Amygdala (tissue), 56 donors: ENCODE measurements around the gene USF3.

Experiments
- DNase-seq, 56 donors: peaks; one replicate each; lab custom pipeline; 2025; lab: John Stamatoyannopoulos, UW

Gene USF3

DNA sequence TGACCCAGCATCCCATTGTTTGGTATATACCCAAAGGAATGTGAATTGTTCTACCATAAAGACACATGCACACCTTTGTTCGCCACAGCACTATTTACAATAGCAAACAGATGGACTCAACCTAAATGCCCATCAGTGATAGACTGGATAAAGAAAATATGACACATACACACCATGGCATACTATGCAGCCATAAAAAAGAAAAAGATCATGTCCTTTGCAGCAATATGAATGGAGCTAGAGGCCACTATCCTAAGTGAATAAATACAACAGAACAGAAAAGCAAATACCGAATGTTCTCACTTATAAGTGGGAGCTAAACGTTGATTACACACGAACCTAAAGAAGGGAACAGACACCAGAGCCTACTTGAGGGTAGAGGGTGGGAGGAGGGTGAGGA lies 11.4 kb upstream of the USF3 start:
- DNase-seq: no peak

- peak in 5 of 56 donors; percentile 1 to 9 (median 2) for DNase-seq
Observed at GRCh38 chr3:113698956-113699355, 2.5 kb upstream of the USF3 start.

- DNase-seq: no peak
Observed at GRCh38 chr3:113698213-113698742, 1.8 kb upstream of the USF3 start.

DNA sequence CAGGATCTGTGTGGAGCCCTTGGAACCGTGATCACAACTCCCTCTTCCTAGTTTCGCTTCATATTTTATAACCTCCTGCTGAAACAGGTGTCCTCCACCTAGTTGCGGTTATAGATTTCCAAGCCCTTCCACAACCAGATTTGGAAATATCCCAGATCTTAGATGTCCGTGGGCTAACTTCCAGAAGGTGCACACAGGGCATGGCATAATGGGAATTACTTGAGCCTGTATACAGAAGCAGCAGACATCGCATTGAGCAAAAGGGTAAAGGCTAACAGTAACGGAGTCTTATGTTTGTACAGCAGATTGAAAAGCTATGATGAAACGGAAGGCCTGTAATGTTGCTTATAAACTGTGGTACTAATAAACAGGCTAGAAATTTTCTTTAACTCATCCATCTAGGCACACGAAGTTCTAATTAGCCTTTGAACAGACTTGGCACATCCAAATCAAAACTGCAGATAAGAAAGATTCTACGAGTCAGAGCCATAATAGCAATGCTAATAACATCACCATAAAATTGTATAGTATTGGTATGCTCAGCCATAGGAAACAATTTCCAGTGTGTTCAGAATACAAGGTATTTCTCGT lies 1.2 kb upstream of the USF3 start:
- peak in 6 of 56 donors; percentile 29 to 57 (median 42) for DNase-seq

DNA sequence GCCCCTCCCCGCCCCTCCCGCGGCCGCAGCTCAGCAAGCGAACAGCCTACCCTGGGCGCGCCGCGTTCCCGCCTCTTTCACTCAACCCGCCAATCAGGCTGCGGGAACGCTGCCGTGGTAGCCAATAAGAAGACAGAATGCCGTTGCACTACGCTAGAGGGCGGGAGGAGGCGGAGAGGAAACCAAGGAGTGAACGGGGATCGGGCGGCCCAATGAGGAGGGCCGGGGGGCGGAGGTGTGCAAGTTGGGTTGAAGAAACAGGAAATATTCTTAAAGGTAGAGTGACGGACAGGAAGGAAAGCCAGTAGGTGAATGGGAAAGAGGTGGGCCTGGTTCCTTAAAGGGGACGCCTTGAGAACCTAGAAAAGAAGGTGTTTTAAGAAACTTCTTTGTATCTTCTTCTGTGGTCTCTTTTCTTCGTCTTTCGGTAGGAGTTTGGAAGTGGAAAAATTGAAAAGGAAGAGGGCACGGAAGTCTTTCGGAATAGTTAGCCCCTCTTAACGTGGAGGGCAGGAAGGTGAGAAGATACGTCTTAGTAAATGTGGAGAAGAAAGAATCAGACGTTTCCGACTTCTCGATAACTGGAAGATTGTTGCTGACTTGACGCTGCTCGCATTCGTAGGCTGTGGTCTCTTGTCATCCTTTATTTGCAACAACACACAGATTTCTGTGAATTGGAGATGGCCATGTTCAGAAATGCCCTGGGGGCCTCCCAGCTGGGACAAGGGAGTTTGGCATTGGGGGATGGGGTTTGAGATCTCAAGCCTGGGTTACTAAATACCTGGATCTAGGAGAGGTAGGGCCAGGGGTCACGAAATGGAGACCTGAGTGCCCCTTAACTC lies 437 bp upstream of the USF3 start:
- DNase-seq: peak; percentile 89 to 100 (median 99)

GRCh38 chr3:113695431-113695785 lies 1.0 kb downstream of the USF3 start:
- no peak for DNase-seq

DNA sequence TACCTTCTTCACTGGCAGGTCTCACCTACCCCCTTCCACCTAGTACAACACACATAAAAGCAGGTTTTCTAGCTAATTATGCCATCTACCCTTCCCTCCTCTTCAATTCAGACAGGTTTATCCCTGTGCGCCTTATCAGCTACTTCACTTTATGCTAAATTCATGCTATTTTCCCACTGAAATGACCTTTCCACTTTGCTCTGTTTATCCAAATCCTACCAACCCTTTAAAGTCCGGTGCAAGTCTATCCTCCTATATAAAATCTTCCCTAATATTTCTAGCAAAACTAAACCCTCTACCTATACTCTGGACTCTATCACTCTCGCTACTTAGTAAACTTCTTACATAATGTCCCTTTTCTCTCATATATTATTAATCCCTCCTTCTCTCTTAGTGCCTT lies 6.0 kb downstream of the USF3 start:
- no peak for DNase-seq

DNA sequence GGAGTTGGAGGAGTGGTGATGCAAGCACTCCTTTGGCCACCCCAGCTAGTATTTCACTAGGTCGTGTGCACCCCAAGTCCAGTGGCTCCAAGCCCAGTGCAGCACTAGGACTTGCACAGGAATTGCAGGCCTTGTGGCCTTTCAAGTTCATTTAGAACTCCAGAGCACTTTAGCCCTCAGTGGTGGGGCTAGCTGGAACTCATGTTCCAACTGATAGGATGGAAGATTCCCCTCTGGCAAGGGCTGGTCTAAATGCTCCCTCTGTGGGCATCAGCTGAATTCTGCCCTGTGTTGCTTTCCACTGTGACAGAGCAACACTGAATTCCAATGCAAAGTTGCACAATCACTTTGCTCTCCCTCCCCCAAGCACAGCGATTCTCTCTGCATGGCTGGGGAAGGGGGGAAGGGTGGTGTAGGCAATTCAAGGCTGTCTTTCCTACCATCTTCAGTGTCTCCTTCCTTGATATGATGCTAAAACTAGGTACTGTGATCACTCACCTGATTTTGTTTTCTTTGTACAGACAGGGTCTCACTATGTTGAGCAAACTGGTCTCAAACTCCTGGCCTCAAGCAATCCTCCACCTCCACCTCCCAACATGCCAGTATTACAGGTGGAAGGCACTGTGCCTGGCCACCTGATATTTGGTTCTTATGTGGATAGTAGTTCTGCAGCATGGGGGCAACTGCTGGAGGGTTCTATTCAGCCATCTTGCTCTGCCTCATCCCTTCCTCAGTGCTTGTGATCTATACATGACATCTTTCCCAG lies 10.3 kb downstream of the USF3 start:
- no peak for DNase-seq

DNA sequence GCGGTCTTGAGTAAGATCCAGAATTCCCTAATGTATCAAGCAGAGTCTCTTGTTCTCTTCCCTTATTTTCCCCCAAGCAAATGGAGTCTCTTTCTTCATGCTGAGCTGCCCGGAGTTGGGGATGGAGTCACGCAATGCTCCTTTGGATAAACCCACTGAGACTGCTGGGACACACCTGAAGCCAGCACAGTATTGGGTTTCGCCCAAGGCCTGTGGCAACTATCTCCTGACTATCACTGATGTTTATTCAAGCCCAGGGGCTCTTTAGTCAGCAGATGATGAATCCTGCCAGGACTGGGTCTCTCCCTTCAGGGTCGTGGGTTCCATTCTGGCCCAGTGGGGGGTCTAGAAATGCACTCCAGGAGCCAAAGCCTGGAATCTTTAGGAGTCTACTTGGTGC lies 11.3 kb downstream of the USF3 start:
- DNase-seq: no peak

DNA sequence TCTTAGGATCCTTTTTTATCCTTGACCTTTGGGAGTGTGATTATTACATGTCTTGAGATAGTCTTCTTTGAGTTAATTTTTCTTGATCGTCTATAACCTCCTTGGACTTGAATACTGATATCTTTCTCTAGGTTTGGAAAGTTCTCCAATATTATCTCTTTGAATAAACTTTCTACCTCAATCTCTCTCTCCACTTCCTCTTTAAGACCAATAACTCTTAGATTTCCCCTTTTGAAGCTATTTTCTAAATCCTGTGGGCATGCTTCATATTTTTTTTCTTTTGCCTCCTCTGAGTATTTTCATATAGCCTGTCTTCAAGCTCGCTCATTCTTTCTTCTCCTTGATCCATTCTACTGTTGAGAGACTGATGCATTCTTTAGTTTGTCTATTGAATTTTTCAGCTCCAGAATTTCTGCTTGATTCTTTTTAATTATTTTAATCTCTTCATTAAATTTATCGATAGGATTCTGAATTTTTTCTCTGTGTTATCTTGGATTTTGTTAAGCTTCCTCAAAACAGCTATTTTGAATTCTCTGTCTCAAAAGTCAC lies 12.1 kb downstream of the USF3 start:
- no peak for DNase-seq

GRCh38 chr3:113678773-113679172 lies 17.7 kb downstream of the USF3 start:
- DNase-seq: no peak

GRCh38 chr3:113677737-113678136 lies 18.7 kb downstream of the USF3 start:
- no peak for DNase-seq

DNA sequence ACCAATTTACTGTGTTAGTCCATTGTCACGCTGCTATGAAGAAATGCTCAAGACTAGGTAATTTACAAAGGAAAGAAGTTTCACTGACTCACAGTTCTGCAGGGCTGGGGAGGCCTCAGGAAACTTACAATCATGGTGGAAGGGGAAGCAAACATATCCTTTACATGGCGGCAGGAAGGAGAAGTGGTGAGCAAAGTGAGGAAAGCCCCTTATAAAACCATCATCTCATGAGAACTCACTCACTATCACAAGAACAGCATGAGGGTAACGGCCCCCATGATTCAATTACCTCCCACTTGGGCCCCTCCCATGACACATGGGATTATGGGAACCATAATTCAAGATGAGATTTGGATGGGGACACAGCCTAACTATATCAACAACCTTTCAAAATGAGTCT lies 20.2 kb downstream of the USF3 start:
- DNase-seq: no peak

- DNase-seq: no peak
Observed at GRCh38 chr3:113673593-113673992, 22.8 kb downstream of the USF3 start.

GRCh38 chr3:113668015-113668414 lies 28.4 kb downstream of the USF3 start:
- no peak for DNase-seq

- DNase-seq: no peak
Observed at GRCh38 chr3:113664523-113665094, 31.8 kb downstream of the USF3 start.

- no peak for DNase-seq
Observed at GRCh38 chr3:113663761-113664160, 32.7 kb downstream of the USF3 start.

- no peak for DNase-seq
Observed at GRCh38 chr3:113663324-113663750, 33.1 kb downstream of the USF3 start.

GRCh38 chr3:113662824-113663223 lies 33.6 kb downstream of the USF3 start:
- no peak for DNase-seq

- no peak for DNase-seq
Observed at GRCh38 chr3:113660896-113661295, 35.5 kb downstream of the USF3 start.

- DNase-seq: no peak
Observed at GRCh38 chr3:113660458-113660857, 36.0 kb downstream of the USF3 start.
